HuH-7 (cell line): ENCODE measurements around the gene NT5DC3.

Source experiments
- DNase-seq: peaks from one replicate; pipeline ENCODE4 v3.0.0; 2011; ENCODE audit warnings: low spot score

NT5DC3 gene

DNA sequence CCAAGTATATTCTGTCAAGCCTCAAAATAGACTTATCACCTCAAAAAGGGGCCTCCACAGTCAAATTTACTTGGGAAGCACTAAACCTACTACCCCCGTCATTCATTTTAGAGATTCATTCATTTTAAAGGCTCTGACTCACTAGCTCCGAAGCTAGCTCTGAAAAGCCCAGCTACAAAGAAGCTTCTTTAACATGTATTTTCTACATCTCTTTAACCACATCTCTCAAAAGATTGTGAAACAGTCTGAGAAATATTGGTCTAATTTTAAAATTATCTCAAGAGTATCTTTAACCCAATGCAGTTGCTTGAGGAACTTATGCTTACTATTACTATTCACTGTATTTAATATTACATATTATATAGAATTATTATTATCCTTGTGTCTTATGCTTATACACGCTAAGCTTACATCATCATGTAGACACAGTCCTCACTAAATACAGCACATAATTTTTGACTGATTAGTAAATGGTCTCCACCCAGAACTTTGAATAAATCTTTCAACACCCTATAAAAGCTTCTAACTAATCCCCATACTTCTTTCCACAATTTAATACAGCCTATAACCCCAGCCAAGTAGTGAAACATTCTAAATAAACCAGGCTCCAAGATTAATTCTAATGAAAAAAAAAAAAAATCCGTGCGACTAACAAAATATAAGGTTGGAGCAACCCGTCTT lies 7.8 kb downstream of the NT5DC3 start:
- no peak for DNase-seq

DNA sequence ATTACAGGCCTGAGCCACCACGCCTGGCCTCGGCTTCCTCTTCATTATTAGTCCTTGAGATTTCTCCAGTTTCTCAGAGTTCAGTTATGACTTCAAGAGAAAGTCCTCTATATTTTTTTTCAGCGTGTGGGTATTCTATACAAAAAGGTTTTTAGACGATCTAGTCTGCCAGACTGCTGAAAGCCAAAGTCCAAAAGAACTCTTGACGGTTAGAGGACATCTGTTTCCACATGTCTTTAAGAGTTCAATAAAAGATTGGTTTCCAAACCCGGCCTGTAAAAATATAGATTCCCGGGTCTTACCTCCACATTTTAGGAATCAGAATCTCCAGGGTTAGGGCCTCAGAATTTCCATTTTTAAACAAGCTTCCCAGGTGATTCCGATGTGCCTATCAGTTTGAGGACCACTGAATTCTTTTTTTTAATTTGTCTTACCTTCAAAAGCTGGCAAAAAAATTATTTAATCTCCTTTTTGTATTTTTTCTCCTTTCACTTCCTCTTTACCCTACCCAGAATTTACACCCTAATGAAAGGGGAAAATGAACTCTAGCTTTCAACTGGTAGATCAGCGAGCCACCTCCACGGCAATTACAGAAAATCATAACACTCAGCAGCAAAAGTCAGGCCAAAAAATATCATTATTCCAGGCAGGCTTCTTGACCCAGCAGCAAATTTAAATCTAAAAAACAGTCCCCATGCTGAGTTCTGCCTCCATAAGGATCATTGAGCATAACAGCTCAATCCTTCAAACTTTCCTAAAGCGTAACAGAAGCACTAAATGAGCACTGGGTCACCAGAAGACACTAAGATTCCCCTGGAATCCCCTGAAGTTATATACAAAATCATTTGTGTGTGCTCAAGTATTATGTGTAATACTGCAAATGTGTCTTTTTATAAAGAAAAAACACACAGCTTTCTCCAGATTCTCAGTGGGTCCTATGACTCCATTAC lies 8.7 kb downstream of the NT5DC3 start:
- no peak for DNase-seq

DNA sequence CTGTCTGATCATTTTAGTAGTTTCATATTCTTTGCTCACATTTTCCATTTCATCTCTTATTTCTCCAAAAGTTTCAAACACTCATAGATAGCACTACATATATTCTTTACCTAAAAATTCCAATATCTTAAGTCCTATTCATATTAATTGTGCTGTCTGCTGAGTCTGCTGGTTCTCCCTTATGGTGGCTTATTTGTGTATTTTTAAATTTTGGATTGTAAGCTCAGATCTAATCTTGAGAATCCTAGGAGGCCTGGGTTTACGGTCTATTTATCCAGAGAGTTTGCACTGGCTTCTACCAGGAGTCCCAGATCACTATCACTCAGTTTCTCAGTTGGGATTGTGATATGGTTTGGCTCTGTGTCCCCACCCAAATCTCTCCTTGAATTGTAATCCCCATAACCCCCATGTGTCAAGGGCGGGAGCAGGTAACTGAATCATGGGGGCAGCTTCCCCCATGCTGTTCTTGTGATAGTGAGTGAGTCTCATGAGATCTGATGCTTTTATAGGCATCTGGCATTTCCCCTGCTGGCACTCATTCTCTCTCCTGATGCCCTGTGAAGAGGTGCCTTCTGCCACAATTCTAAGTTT lies 10.2 kb downstream of the NT5DC3 start:
- DNase-seq = no peak

DNA sequence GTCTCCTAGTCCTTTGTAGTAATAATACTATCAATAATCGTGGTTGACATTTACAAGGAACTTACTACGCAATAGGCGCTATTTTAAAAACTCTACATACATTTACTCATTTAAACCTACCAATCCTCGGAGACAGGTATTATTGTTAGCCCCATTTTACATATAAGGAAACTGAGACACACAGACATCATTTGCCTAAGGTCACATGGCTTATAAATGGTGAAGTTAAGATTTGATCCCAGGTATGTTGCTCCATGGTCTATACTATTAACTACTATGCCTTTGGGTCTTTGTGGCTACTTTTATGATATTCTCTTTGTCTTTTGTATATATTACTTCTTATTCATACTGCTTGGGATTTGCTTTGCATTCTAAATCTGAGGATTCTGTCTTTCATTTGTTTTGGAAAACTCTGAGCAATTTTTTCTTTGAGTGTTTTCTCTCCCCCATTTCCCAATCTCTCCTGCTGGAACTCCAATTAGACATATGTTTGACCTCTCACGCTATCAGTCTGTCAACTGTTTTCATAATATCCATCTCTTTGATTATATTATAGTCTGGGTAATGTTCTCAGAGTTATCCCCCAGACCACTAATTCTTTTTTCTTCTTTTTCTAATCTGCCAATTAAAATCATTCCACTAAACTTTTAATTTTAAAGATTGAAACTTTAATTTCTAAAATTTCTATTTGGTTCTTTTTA lies 10.9 kb downstream of the NT5DC3 start:
- DNase-seq = no peak

DNA sequence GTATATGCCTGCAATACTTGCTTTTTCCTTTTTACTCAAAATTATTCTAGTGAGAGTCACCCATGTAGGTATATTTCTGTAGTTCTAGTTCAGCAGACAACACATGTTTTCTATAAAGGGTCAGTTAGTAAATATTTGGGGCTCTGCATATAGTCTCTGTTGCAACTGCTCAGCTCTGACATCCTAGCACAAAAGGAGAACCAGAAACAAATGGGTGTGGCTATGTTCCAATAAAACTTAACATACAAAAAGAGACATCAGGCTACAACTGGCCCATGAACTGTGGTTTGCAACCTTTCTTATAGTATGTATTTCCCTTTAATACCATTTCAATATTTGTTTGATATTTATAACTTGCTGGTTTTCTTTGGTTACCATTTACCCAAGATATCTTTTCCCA lies 11.9 kb downstream of the NT5DC3 start:
- DNase-seq = no peak

DNA sequence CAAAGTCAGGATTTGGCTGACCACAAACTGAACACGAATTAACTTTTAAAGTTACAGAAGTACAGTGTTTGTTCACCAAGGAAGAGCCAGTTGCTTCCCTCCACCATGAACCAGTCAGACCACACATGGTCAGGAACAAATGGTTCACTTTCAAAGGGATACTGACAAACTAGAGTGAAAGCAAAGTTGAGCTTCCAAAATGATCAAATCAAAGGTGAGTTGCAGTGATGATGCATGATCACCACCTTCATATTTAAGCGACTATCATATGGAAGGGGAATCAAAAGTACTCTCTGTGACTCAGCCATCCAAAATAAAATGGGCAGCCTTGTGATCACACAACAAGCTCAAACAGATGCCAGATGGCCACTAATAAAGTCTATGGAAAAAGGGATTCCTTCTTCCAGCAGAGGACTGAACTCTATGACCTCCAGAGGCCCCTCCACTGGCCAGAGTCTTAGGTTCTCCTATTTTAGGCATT lies 13.1 kb downstream of the NT5DC3 start:
- DNase-seq = no peak

DNA sequence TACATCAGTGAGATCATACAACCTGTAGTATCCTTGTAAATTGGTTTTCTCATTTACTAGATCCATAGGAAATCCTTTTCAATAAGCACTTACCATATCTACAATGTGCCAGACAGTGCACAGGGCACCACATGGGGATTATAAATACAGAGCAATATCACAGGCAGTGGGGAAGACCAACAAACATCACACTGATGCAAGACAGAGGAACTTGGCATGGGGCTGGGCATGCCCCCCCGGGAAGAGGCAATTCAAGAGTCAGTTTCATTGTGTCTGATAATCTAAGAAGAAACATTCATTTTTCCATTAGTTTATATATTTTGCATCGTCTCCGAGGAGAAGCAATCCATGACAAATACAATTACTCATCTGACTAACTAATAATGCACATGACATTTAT lies 16.2 kb downstream of the NT5DC3 start:
- no peak for DNase-seq

DNA sequence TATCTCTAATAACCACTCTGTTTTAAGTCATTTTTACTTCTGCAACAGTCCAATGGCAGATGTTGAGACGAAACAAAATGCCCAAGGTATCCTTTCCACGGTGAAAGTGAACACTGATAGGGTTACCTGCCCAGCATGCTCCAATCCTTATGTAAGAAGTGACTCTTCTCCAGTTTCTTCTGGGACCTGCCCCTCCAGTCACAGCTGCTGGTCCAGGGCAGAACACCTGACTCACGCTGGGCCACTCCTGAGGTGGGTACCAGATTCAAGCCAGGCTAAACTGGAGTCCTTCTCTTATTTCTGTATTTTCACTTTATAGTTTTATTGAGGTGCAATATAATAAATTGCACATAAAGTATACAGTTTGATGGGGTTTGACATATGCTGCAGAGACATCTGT lies 16.7 kb downstream of the NT5DC3 start:
- DNase-seq = no peak

DNA sequence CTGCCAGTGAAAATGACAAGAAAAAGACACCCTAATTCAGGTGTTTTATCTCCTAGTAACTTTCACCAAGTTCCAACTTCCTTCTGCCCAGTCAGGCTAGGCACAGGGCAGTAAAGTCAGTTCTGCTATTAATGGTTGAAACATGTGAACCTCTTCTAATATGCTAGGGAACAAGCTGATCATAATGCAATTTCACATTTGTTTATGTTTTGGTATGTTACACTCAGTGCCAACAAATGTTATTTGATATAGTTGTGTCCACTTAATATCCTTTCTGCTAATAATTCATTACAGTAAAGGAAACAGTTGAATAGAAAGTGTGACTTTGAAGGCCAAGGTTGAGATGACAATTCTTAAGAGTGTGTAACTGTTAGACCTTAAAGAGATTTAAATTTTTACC lies 17.2 kb downstream of the NT5DC3 start:
- DNase-seq = no peak

DNA sequence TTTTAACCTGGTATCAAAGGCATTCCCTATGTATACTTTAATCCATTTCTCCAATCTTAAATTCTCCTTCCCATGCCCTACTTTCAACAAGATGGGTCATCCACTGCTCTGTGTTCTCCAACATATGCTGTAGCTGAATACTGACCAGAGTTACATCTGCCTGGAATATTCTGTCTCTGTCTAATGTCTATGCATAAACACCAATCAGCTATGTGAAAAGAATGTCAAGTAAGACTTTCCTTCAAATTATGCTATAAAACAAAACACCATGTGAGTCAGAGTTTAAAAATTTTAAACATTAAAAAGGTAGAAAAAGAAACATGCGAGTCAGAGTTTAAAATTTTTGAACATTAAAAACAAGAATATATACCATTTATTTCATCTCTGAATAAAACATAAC lies 19.3 kb downstream of the NT5DC3 start:
- DNase-seq = no peak

DNA sequence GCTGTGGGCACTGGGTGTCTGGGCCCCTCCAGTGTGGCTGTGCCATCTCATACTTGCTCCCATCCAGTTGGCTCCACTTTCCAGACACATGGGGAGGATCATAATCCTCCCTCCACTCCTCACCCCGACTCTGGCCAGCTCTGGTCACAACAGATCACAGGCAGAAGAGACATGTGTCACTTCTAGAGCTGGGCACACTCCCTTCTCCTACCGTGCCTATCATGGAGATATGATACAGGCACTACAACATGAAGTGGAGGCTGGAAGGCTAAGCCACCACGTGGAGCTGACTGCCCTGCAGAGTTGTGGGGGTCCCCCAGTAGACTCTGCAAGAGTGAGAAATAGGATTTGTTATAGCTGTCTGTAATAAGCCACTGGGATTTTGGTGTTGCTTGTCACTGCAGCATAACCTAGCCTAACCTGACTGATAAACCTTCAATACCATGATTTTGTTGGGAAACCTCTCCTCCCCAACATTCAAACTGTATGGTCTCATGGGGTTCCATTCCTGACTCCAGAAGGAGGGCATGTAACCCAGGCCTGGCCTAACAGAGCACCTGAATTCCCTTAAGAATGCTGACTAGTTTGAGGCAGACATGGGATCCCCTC lies 20.0 kb downstream of the NT5DC3 start:
- DNase-seq = no peak

DNA sequence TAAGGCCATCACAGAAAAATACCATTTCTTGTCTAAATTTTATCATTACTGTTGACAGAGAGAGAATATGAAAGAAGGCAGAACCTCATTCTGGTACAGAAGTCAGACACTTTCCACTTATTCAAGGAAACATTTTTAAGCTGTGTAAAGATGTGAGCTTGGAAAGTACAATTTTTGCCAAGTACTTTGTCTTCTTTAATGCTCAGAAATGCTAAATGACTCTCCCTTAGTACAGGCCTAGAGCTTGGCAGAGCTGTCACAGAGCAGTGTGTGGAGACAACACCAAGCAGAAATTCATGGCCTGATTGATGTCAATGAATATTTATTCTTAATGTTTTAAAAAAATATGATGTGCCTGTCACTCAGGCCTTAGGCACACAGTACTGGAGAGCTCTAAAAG lies 20.7 kb downstream of the NT5DC3 start:
- no peak for DNase-seq

DNA sequence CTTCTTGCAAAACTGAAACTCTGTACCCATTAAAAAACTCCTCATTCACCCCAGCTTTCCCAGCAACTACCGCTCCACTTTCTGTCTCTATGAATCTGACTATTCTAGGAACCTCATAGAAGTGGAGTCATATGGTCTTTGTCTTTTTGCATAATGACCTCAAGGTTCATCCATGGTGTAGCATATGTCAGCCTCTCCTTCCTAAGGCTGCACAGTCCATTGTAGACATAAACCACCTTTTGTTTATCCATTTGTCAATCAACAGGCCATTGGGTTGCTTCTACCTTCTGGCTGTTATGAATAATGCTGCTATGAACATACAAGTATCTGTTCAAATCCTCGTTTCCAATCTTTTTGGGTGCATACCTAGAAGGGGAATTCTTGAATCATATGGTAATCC lies 21.1 kb downstream of the NT5DC3 start:
- DNase-seq = no peak

DNA sequence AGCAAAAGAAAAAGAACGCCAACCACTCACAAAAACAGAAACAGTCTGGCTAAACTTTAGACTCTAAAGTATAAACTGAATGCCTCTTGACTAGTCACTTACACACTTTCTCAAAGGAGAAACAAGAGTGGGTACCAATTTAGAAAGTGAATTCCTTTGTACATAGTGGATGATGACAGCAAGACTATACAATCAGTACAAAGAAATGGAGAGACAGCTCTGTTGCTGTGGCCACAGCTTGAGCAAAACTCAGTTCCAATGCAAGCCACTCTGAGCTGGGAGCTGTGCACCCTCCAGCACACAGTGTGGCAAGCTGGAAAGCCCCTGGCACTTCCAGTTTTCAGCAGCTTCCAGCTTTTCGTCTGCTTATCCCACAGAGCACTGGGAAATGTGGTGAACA lies 21.7 kb downstream of the NT5DC3 start:
- DNase-seq = no peak

DNA sequence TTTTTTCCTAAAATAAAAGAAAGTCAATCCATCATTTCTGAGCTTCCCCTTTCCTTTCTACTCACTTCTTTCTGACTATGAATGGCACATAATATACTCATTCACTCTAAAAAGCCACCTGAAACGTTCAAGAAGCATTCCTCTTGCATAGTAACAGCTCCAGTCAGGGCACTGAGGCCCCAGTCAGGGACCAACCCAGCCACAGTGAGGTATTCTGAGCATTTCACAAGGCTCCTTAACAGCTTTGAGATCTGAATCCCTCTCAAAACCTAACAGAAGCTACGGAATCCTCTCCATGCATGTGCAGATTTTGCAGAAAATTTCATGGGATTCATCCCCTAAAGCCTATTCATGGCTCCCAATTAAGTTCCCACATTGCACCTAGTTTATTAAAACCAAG lies 23.2 kb downstream of the NT5DC3 start:
- DNase-seq = no peak

DNA sequence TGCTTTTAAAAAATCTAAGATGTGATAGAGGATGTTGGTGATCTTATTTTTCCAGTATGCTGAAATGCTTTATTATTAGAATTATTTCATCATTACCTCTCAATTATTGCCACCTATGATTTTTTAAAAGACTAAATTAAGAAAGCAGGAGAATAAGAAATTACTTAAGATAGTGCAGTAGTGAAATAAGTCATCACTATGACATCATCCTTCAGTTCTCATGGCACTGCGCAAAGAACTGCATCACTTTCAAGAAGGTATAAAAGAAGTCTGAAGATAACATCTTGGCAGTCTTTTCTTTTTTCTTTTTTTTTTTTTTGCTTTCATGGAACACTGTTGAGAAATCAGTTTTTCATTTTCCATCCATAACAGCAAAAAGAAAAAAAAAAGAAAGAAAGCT lies 24.4 kb downstream of the NT5DC3 start:
- DNase-seq = no peak

DNA sequence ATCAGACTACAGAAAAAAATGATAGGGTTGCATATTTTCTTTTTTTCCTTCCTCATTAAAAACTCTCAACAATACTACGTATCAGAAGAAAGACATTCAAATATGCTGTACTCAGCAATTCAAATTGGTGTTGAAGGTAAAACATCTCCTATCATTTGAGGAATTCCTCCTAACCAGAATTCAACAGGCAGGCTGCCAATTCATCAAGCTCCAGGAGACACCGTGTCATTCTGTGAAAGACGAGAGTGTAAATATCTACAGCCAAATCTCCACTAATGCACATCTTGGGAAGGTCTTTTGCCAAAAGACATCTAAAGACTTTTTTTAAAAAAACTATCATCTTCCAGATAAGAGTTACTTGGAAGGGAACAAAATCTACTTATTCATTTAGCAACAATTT lies 26.6 kb downstream of the NT5DC3 start:
- DNase-seq = no peak

DNA sequence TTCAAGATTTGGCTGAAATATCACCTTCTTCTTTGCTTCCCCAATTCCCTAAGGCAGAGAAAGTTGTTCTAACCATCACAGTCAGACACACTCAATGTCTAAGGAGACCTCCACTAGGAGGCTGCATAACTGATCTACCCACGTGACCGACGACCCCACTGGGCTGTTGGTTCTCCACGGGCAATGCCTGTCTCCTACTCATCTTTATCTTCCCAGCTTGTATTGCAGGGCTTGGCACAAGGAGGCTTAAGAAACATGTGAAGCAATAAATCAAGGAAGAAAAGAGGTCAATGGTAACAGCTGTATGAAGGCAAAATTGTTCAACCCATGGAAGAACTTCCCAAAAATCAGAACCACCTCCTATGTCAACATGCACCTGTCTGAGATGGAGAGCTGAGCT lies 27.1 kb downstream of the NT5DC3 start:
- DNase-seq = no peak

DNA sequence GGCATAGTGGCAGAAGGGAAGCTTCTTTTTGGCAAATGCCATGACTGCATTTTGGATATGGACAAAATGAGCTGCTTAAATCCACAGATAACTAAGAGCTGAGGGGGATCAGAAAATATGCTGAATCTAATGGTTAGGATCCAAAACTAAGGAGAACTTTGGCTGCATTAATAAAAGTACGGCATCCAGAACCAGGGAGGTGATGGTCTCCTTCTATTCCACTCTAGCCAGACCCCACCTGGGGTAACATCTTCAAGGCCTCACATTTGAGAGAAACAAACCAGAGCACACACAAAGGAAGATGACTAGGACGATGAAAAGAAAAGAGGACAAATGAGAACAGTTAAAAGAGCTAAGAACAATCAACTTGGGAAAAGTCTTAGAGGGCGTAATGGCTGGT lies 27.6 kb downstream of the NT5DC3 start:
- DNase-seq = no peak

DNA sequence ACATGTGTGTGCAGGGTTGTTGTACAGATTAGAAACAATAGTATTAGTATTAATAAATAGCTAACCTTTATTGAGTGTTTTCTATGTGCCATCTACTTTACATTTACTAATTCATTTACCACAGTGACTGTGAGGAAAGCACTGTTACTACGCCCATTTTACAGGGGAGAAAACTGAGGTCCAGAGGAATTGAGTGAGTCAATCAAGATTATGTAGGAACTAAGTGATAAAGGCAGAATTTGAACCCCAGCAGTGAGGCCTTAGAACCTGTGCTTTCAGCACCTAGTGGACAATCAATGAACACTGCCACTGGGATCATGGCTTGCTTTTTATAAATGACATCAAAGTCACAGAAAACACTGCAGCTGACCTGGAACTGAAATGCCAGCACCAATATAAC lies 28.2 kb downstream of the NT5DC3 start:
- DNase-seq = no peak

DNA sequence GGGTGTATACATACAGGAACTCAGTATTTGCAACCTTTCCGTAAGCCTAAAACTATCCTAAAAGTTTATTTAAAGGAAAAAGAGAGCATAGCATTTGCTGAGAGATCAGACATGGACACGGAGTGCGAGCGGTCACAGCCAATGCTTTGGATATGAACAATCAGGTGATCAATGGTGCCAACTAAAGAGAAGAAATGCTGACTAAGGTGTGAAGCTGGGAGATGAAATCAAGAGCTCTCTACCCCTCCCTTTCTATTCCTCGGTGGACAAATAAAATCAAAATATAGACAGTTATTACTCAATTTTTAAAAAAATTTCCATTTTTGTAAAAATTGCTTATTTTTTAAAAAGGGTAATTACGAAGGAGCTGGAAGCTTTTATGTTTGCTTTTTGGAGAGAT lies 29.2 kb downstream of the NT5DC3 start:
- no peak for DNase-seq

DNA sequence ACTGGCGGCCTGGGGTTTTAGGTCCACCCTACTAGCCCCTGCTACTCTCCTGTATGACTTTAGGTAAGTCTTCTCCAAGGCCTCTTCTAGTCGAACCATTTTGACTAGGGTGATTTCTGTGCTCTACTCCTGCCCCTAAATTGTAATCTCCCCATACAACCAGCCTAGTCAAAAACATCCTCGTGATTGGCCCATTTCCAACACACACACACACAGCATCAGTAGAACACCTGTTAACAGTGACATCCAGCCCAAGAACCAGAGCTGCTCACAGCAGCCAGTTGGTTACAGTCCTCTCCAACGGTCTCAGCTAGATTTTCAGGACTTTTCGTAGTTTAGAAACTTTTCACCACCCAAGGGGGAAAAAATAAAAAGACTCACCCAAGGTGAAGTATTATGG lies 30.9 kb downstream of the NT5DC3 start:
- DNase-seq = no peak
